ENCODE measurements around the gene JADE2.

DNA sequence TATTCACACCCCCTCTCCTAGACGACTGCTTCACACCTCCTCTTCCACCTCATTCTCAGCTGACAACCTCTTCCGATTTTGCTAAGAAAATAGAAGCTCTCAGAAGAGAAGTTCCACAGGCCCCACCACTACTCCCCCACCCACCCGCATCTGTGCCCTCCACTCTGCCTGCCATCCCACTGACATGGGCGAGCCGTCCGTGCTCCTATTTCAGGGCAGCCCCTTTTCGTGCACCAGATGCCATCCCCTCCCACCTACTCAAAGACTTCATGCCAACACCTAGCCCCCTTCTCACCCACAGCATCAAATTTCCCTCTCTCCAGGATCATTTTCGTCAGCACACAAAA, 34.6 kb upstream of the JADE2 start:
- TF ChIP-seq, protein P1, sequence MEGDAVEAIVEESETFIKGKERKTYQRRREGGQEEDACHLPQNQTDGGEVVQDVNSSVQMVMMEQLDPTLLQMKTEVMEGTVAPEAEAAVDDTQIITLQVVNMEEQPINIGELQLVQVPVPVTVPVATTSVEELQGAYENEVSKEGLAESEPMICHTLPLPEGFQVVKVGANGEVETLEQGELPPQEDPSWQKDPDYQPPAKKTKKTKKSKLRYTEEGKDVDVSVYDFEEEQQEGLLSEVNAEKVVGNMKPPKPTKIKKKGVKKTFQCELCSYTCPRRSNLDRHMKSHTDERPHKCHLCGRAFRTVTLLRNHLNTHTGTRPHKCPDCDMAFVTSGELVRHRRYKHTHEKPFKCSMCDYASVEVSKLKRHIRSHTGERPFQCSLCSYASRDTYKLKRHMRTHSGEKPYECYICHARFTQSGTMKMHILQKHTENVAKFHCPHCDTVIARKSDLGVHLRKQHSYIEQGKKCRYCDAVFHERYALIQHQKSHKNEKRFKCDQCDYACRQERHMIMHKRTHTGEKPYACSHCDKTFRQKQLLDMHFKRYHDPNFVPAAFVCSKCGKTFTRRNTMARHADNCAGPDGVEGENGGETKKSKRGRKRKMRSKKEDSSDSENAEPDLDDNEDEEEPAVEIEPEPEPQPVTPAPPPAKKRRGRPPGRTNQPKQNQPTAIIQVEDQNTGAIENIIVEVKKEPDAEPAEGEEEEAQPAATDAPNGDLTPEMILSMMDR (IDR thresholded peaks at IDR 0.05; ENCODE audit: low read length): no peak
- no peak for TF ChIP-seq EZH2 (IDR thresholded peaks at IDR 0.05; ENCODE audit: borderline replicate concordance, low read length)

Data from OCI-LY1 (cell line).